GM18519 (cell line): ENCODE data around the gene BCL10.
A peak's percentile ranks its signal among the peaks of the same experiment; 100 is the strongest.

ENCODE experiments used
- ATAC-seq: cut with Tn5 transposase; IDR thresholded peaks from one replicate; pipeline ENCODE4 v1.9.1; 2021; ENCODE audit warnings: mild to moderate bottlenecking, moderate library complexity; ENCODE audit not compliant: unreplicated experiment, low FRiP score

Gene BCL10

GRCh38 chr1:85276215-85276977 lies at the start of gene BCL10:
Gene BCL10 (minus strand): TSS chr1:85276632. CDS start chr1:85276352, 280 bp downstream.
- peak; percentile 96 for ATAC-seq

- ATAC-seq: no peak
These were observed 49.5 kb upstream of the BCL10 start for GRCh38 chr1:85325920-85326319.

- no peak for ATAC-seq
These were observed 47.3 kb upstream of the BCL10 start for GRCh38 chr1:85323770-85324169.

- ATAC-seq: no peak
These were observed 46.2 kb upstream of the BCL10 start for GRCh38 chr1:85322655-85323054.

- ATAC-seq: no peak
These were observed 45.0 kb upstream of the BCL10 start for GRCh38 chr1:85321237-85321964.

- ATAC-seq: no peak
These were observed 44.1 kb upstream of the BCL10 start for GRCh38 chr1:85320371-85321131.

GRCh38 chr1:85319931-85320330 lies 43.5 kb upstream of the BCL10 start:
- ATAC-seq: no peak

GRCh38 chr1:85319491-85319890 lies 43.1 kb upstream of the BCL10 start:
- ATAC-seq: no peak

- no peak for ATAC-seq
These were observed 41.8 kb upstream of the BCL10 start for GRCh38 chr1:85318217-85318616.

- ATAC-seq: no peak
These were observed 41.1 kb upstream of the BCL10 start for GRCh38 chr1:85317560-85317959.

- ATAC-seq: no peak
These were observed 39.9 kb upstream of the BCL10 start for GRCh38 chr1:85316321-85316720.

GRCh38 chr1:85315789-85316188 lies 39.4 kb upstream of the BCL10 start:
- ATAC-seq: no peak

- no peak for ATAC-seq
These were observed 38.3 kb upstream of the BCL10 start for GRCh38 chr1:85314726-85315125.

GRCh38 chr1:85313888-85314696 lies 37.7 kb upstream of the BCL10 start:
- no peak for ATAC-seq

GRCh38 chr1:85311818-85312217 lies 35.4 kb upstream of the BCL10 start:
- no peak for ATAC-seq

GRCh38 chr1:85308833-85309350 lies 32.5 kb upstream of the BCL10 start:
- no peak for ATAC-seq

GRCh38 chr1:85307987-85308832 lies 31.8 kb upstream of the BCL10 start:
- ATAC-seq: peak; percentile 61

- ATAC-seq: no peak
These were observed 29.8 kb upstream of the BCL10 start for GRCh38 chr1:85306236-85306635.

GRCh38 chr1:85303440-85304162 lies 27.2 kb upstream of the BCL10 start:
- no peak for ATAC-seq
